ENCODE data around the gene PCYT1A.

DNA sequence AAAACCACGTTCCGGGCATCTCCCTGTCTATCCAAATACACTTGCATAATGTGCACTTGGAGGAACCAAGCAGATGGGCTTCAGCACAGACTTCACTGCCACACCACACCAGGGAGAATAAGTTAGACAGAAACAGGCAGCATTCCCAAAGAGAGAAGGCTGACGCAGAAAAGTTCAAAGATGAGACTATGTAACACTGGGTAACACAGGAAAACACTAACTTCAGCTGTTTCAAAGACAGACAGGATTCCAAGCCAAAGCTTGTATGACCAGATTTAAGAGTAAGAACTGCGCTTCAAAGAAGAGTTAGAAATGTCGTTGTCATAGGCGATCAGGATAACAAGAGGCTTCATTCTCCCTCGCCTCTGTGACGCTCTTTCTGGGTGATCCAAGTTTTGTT, 51.3 kb downstream of the PCYT1A start:
- no peak for TF ChIP-seq EZH2 (IDR thresholded peaks at IDR 0.05; ENCODE audit: borderline replicate concordance, low read depth, low read length, severe bottlenecking)
- TF ChIP-seq, protein P1, sequence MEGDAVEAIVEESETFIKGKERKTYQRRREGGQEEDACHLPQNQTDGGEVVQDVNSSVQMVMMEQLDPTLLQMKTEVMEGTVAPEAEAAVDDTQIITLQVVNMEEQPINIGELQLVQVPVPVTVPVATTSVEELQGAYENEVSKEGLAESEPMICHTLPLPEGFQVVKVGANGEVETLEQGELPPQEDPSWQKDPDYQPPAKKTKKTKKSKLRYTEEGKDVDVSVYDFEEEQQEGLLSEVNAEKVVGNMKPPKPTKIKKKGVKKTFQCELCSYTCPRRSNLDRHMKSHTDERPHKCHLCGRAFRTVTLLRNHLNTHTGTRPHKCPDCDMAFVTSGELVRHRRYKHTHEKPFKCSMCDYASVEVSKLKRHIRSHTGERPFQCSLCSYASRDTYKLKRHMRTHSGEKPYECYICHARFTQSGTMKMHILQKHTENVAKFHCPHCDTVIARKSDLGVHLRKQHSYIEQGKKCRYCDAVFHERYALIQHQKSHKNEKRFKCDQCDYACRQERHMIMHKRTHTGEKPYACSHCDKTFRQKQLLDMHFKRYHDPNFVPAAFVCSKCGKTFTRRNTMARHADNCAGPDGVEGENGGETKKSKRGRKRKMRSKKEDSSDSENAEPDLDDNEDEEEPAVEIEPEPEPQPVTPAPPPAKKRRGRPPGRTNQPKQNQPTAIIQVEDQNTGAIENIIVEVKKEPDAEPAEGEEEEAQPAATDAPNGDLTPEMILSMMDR (IDR thresholded peaks at IDR 0.05; ENCODE audit: borderline replicate concordance, extremely low read depth, low read length, poor library complexity, severe bottlenecking), result no peak

Data from DND-41 (cell line).